ENCODE data around the gene PRIMA1. TPM values are rescaled to one million over a fixed set of nuclear protein-coding genes. Genes with fewer than 3 reads are reported as not detected.

PRIMA1 gene
- total RNA-seq, 1 donor from 2014 or later, result not detected

DNA sequence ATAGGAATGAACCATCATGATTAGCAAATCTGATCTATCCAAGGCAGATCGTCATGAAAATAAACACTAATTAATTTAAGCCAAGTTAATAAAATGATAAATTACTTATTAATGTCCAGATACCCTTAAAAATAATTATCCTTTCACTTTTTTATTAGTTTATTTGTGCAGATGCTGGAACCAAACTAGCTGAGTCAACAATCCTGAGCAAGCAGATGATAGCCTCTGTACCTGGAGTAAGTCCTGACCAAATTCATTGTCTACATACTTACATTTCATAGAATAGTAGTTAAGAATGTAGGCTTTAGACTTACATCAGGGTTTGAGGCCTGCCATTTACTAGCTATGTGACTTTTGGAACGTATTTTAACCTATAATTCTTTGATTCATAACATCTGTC lies 105.8 kb downstream of the PRIMA1 start:
- H3K36me3 Mint-ChIP-seq (ENCODE audit: low read depth), result no peaks in the 10 kb centered on the region
- H3K4me1 Mint-ChIP-seq, result no peaks in the 10 kb centered on the region
- H3K27ac Mint-ChIP-seq, result no peak overlapping the region
- peaks cover 11% of the 10 kb centered on the region for H3K27me3 Mint-ChIP-seq
- H3K9me3 Mint-ChIP-seq, result peaks cover 3% of the 10 kb centered on the region
- POLR2A ChIA-PET, result no interaction called here
- ATAC-seq (ENCODE audit: low read depth), result no peak
- CTCF ChIA-PET, result no interaction called here
- H3K4me3 Mint-ChIP-seq, result no peak overlapping the region
- no peak for DNase-seq
- TF ChIP-seq, protein P1, sequence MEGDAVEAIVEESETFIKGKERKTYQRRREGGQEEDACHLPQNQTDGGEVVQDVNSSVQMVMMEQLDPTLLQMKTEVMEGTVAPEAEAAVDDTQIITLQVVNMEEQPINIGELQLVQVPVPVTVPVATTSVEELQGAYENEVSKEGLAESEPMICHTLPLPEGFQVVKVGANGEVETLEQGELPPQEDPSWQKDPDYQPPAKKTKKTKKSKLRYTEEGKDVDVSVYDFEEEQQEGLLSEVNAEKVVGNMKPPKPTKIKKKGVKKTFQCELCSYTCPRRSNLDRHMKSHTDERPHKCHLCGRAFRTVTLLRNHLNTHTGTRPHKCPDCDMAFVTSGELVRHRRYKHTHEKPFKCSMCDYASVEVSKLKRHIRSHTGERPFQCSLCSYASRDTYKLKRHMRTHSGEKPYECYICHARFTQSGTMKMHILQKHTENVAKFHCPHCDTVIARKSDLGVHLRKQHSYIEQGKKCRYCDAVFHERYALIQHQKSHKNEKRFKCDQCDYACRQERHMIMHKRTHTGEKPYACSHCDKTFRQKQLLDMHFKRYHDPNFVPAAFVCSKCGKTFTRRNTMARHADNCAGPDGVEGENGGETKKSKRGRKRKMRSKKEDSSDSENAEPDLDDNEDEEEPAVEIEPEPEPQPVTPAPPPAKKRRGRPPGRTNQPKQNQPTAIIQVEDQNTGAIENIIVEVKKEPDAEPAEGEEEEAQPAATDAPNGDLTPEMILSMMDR (IDR thresholded peaks at IDR 0.05), result no peak
- intact Hi-C loops (cut with micrococcal nuclease), result no loop called here

DNA sequence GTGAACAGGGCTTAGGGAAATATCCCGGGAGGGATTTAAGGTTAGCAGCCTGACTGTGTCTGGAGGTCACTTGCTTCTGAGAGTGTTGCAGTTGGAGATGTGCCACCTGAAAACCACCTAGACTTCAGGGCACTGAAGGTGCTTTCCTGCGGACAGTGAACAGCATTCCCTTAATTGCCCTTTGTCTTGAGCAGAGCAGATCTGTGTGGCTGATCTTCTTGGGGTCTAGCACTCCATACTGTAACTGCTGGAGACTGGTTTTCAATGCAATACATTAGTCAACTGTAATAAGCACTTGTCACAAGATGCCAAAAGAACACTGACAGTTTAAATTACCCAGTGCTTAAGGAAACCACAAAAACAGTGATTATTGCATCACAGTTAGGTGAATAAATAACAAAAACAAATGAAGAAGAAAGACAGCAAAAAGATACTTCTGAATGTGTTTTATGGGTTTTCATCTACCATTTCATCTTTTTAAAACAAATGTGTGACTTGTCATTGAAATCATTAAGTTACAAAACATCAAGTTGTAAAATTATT lies 111.8 kb downstream of the PRIMA1 start:
- TF ChIP-seq, protein P1 (IDR thresholded peaks at IDR 0.05), result no peak
- DNase-seq (no peak), ATAC-seq (ENCODE audit: low read depth) (no peak)
- Mint-ChIP-seq H3K4me3 (no peak overlapping the region), H3K27me3 (peaks cover 10% of the 10 kb centered on the region), H3K36me3 (ENCODE audit: low read depth) (no peaks in the 10 kb centered on the region), H3K27ac (no peak overlapping the region), H3K9me3 (no peaks in the 10 kb centered on the region), H3K4me1 (no peaks in the 10 kb centered on the region)
- intact Hi-C loops (cut with micrococcal nuclease), result no loop called here
- ChIA-PET CTCF (no interaction called here), POLR2A (no interaction called here)

DNA sequence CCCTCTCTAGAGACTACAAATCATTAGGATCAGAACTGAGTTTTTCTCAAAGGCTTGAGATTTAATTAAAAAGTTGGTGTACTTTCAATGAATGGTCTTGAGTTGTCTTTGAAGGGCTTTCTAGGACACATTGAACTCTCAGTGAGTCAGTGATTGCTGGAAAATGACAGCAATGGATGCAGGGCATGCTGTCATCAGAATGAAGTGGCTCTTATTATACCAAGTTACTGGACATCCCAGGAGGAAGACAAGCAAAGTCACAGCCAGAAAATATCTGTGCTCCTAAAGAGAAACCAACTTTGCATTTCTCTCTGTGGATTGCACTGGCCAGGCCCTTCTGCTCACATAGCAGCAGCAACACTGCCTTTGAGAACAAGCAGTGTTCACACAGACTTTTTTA lies 112.6 kb downstream of the PRIMA1 start:
- Mint-ChIP-seq H3K36me3 (ENCODE audit: low read depth) (no peaks in the 10 kb centered on the region), H3K4me3 (no peak overlapping the region), H3K27ac (no peak overlapping the region), H3K9me3 (no peaks in the 10 kb centered on the region), H3K27me3 (peaks cover 10% of the 10 kb centered on the region), H3K4me1 (no peaks in the 10 kb centered on the region)
- no peak for ATAC-seq (ENCODE audit: low read depth)
- CTCF ChIA-PET, result no interaction called here
- DNase-seq, result no peak
- TF ChIP-seq, protein P1 (IDR thresholded peaks at IDR 0.05), result no peak
- intact Hi-C loops (cut with micrococcal nuclease), result no loop called here
- POLR2A ChIA-PET, result no interaction called here

DNA sequence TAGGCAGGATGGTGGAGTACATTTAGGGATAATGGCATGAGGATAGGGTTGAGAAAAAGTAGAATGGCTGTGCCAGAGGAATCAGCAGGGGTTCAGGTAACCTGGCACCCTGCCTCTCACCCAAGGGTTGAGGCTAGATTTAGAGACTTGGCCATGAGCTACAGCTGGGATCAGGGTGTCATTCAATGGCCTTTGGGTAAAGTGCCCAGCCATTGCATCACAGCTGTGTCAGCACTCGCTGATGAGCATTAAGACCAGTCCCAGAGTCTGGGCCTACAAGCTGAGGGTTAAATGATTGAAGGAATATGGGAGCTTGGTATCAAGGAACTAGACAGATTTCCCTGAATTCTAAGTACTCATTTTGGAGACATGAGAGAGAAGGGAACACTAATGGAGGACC lies 113.9 kb downstream of the PRIMA1 start:
- CTCF ChIA-PET, result no interaction called here
- H3K9me3 Mint-ChIP-seq, result no peaks in the 10 kb centered on the region

DNA sequence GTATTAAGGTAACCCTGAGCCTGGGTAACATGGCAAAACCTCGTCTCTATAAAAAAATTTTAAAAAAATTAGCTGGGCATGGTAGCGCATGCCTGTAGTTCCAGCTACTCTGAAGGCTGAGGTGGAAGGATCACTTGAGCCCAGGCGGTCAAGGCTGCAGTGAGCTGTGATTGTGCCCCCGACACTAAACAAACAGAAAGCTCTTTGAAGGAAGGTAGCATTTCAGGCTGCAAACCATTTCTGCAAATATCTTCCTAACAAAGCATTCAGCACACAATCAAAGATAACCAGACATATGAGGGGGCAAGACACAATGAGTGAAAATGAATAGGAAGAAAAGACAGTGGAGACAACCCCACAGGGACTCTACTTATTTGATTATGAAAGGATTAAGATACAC lies 118.7 kb downstream of the PRIMA1 start:
- ChIA-PET POLR2A (no interaction called here), CTCF (no interaction called here)
- no peak overlapping the region for H3K4me3 Mint-ChIP-seq
- intact Hi-C loops (cut with micrococcal nuclease), result no loop called here
- ATAC-seq (ENCODE audit: low read depth) (no peak), DNase-seq (no peak)
- peaks cover 14% of the 10 kb centered on the region for H3K27me3 Mint-ChIP-seq
- H3K27ac Mint-ChIP-seq, result no peak overlapping the region
- peaks cover 16% of the 10 kb centered on the region for H3K9me3 Mint-ChIP-seq
- H3K36me3 Mint-ChIP-seq (ENCODE audit: low read depth), result no peaks in the 10 kb centered on the region
- TF ChIP-seq, protein P1 (IDR thresholded peaks at IDR 0.05), result no peak
- H3K4me1 Mint-ChIP-seq, result no peaks in the 10 kb centered on the region

More for the DNA sequence above, 113.9 kb downstream of the PRIMA1 start:
- intact Hi-C loops (cut with micrococcal nuclease), result no loop called here
- Mint-ChIP-seq H3K4me1 (no peaks in the 10 kb centered on the region), H3K4me3 (no peak overlapping the region), H3K27me3 (peaks cover 12% of the 10 kb centered on the region), H3K27ac (no peak overlapping the region), H3K36me3 (ENCODE audit: low read depth) (no peaks in the 10 kb centered on the region)
- no peak for DNase-seq
- TF ChIP-seq, protein P1 (IDR thresholded peaks at IDR 0.05), result no peak
- POLR2A ChIA-PET, result no interaction called here
- no peak for ATAC-seq (ENCODE audit: low read depth)

Other genes starting within 250 kb of the PRIMA1 start
- not detected in 2 replicates for gene FAM181A, start 138.9 kb upstream of the PRIMA1 start, total RNA-seq
- 2.7 and 3.1 TPM in 2 replicates for gene ASB2, start 188.1 kb upstream of the PRIMA1 start, total RNA-seq
- not detected in 2 replicates for gene CCDC197, start 208.8 kb upstream of the PRIMA1 start, total RNA-seq
- gene OTUB2, start 237.9 kb upstream of the PRIMA1 start, total RNA-seq, result 0.12 TPM in 1 of 2 replicates, not detected in the other